Measurements from ENCODE around the gene CASQ1.

DNA sequence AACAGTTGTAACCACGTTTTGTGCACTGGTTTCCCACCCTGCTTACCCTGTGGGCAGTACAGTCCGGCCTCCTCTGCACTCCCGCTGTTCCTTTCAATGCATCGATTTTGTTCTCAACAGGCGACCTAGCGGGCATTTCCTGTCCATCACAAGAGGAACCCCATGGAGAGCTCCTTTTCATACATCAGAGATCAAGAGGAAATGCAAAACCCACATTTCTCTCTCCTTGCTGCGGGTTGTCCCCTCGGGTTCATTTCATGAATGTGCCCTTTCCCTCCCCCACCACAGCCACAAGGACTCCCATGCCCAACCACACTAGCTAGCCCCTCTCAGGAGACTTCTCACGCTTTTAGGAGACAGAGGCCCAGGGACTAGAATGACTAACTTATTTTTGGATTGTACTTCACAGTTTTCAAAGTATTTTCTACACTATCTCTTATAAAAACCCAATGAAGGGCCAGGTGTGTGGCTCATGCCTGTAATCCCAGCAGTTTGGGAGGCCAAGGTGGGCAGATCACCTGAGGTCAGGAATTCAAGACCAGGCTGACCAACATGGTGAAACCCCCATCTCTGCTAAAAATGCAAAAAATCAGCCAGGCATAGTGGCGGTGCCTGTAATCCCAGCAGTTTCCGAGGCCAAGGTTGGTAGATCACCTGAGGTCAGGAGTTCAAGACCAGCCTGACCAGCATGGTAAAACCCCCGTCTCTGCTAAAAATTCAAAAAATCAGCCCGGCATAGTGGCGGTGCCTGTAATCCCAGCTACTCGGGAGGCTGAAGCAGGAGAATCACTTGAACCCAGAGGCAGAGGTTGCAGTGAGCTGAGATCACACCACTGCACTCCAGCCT lies 20.6 kb upstream of the CASQ1 start:
- TF ChIP-seq, protein P1, sequence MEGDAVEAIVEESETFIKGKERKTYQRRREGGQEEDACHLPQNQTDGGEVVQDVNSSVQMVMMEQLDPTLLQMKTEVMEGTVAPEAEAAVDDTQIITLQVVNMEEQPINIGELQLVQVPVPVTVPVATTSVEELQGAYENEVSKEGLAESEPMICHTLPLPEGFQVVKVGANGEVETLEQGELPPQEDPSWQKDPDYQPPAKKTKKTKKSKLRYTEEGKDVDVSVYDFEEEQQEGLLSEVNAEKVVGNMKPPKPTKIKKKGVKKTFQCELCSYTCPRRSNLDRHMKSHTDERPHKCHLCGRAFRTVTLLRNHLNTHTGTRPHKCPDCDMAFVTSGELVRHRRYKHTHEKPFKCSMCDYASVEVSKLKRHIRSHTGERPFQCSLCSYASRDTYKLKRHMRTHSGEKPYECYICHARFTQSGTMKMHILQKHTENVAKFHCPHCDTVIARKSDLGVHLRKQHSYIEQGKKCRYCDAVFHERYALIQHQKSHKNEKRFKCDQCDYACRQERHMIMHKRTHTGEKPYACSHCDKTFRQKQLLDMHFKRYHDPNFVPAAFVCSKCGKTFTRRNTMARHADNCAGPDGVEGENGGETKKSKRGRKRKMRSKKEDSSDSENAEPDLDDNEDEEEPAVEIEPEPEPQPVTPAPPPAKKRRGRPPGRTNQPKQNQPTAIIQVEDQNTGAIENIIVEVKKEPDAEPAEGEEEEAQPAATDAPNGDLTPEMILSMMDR (IDR thresholded peaks at IDR 0.05), result no peak
- no peak for TF ChIP-seq POLR2A (IDR thresholded peaks at IDR 0.05)

All from ovary (tissue), 3 donors.